NB4 (cell line): ENCODE results near the gene CERT1.

ENCODE experiments used
- CTCF ChIP-seq: IDR thresholded peaks from one replicate; pipeline ENCODE4 v1.5.1; 2012; ENCODE audit warnings: low read depth, low read length
- MYC ChIP-seq: IDR thresholded peaks from 2 replicates; pipeline ENCODE4 v1.6.1; 2011; ENCODE audit warnings: low read depth, low read length
- POLR2A ChIP-seq: IDR thresholded peaks from 2 replicates; pipeline ENCODE4 v1.6.1; 2011; ENCODE audit warnings: mild to moderate bottlenecking; ENCODE audit not compliant: insufficient read length; ENCODE audit errors: extremely low read depth
- TF ChIP-seq, protein P1 (sequence below): IDR thresholded peaks from 2 replicates; pipeline ENCODE4 v1.6.1; 2011; ENCODE audit warnings: low read depth, low read length

DNA sequence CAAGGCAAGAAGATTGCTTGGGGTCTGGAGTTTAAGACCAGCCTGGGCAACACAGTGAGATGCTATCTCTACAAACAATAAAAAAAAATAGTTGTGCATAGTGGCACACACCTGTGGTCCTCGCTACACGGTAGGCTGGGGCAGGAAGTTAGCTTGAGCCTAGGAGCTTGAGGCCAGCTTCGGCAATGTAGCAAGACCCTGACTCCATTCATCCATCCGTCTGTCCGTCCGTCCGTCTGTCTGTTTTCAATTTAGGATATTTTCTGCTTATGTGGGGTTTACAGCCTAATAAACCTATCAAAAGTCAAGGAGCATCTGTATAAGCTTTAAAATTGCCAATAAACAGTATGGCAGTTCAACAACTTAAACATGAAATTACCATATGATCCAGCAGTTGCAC is 154.7 kb downstream of the CERT1 start:
- TF ChIP-seq CTCF (no peak), POLR2A (no peak), MYC (no peak)
- TF ChIP-seq, protein P1, sequence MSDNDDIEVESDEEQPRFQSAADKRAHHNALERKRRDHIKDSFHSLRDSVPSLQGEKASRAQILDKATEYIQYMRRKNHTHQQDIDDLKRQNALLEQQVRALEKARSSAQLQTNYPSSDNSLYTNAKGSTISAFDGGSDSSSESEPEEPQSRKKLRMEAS, result no peak
